Measurements from ENCODE around the gene FAM81B.

Gene FAM81B

DNA sequence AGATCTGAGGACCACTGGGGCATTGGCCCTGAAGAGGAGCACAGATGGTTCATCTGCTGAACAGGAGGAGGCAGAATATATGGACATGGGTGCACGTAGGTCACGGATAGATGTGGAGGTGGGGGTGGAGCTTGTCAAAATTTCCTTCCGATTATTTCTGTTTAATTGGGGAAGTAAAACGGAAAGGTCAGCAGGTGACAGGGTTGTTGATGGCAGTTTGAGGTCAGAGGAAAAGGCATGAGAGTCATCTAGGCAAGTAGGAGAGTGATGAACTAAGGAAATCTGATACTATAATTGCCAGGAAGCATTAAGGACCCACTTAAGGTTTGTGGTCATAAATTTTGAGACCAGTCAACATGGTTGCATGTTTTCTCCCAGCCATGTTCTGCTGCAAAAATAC lies 8.4 kb upstream of the FAM81B start (continued):
- no peak for TF ChIP-seq ZNF140 (tag by site-specific recombination; IDR thresholded peaks at IDR 0.05)
- no peak for TF ChIP-seq ZNF146 (tag by site-specific recombination; IDR thresholded peaks at IDR 0.05)
- no peak for TF ChIP-seq ZNF707 (tag by site-specific recombination; IDR thresholded peaks at IDR 0.05)
- peak; percentile 45; the same call in 1 of the 2 replicates for TF ChIP-seq GLIS1 (tag by site-specific recombination; IDR thresholded peaks at IDR 0.05)
- TF ChIP-seq ZNF266 (tag by site-specific recombination; IDR thresholded peaks at IDR 0.05; ENCODE audit: low read depth), result no peak
- no peak for TF ChIP-seq ZNF214 (tag by site-specific recombination; IDR thresholded peaks at IDR 0.05; ENCODE audit: borderline replicate concordance)
- peak; percentile 43; the same call in 1 of the 2 replicates for TF ChIP-seq ZNF600 (tag by site-specific recombination; IDR thresholded peaks at IDR 0.05)
- TF ChIP-seq RBAK (tag by site-specific recombination; IDR thresholded peaks at IDR 0.05), result no peak
- TF ChIP-seq ZNF664 (tag by site-specific recombination; IDR thresholded peaks at IDR 0.05), result no peak
- no peak for TF ChIP-seq BCL11B (tag by site-specific recombination; IDR thresholded peaks at IDR 0.05; ENCODE audit: low read depth)
- TF ChIP-seq ZSCAN23 (tag by site-specific recombination; IDR thresholded peaks at IDR 0.05), result no peak
- TF ChIP-seq PRDM2 (tag by site-specific recombination; IDR thresholded peaks at IDR 0.05; ENCODE audit: borderline replicate concordance), result no peak
- TF ChIP-seq ZEB2 (tag by site-specific recombination; IDR thresholded peaks at IDR 0.05), result peak; percentile 82
- TF ChIP-seq ZFP41 (tag by site-specific recombination; IDR thresholded peaks at IDR 0.05; ENCODE audit: borderline replicate concordance), result no peak
- TF ChIP-seq, protein P1, sequence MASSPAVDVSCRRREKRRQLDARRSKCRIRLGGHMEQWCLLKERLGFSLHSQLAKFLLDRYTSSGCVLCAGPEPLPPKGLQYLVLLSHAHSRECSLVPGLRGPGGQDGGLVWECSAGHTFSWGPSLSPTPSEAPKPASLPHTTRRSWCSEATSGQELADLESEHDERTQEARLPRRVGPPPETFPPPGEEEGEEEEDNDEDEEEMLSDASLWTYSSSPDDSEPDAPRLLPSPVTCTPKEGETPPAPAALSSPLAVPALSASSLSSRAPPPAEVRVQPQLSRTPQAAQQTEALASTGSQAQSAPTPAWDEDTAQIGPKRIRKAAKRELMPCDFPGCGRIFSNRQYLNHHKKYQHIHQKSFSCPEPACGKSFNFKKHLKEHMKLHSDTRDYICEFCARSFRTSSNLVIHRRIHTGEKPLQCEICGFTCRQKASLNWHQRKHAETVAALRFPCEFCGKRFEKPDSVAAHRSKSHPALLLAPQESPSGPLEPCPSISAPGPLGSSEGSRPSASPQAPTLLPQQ (tag by site-specific recombination; IDR thresholded peaks at IDR 0.05), result peak; percentile 69
- TF ChIP-seq ZNF221 (tag by site-specific recombination; IDR thresholded peaks at IDR 0.05; ENCODE audit: borderline replicate concordance), result no peak
- no peak for TF ChIP-seq ZNF704 (tag by site-specific recombination; IDR thresholded peaks at IDR 0.05)
- no peak for TF ChIP-seq KLF16 (tag by site-specific recombination; IDR thresholded peaks at IDR 0.05)
- no peak for TF ChIP-seq EGR2 (tag by site-specific recombination; IDR thresholded peaks at IDR 0.05; ENCODE audit: low read depth)
- no peak for TF ChIP-seq ZNF747 (tag by site-specific recombination; IDR thresholded peaks at IDR 0.05)
- TF ChIP-seq TCF7L2 (IDR thresholded peaks at IDR 0.05; ENCODE audit: borderline replicate concordance, low read depth, low read length), result 0 out of 2 replicates have a peak, but pooled peaks have one; percentile 33
- TF ChIP-seq PRDM4 (tag by site-specific recombination; IDR thresholded peaks at IDR 0.05), result 0 out of 2 replicates have a peak, but pooled peaks have one; percentile 16
- TF ChIP-seq ZSCAN18 (tag by site-specific recombination; IDR thresholded peaks at IDR 0.05), result no peak
- TF ChIP-seq ZNF24 (tag by site-specific recombination; IDR thresholded peaks at IDR 0.05), result peak; percentile 77; the same call in 1 of the 2 replicates
- no peak for TF ChIP-seq ZIC2 (tag by site-specific recombination; IDR thresholded peaks at IDR 0.05)
- no peak for TF ChIP-seq ZNF677 (tag by site-specific recombination; IDR thresholded peaks at IDR 0.05)
- no peak for TF ChIP-seq ZNF555 (tag by site-specific recombination; conservative IDR thresholded peaks at IDR 0.05)
- no peak for TF ChIP-seq ZNF792 (tag by site-specific recombination; IDR thresholded peaks at IDR 0.05)
- no peak for TF ChIP-seq ZNF621 (tag by site-specific recombination; IDR thresholded peaks at IDR 0.05)
- no peak for TF ChIP-seq ZNF169 (tag by site-specific recombination; IDR thresholded peaks at IDR 0.05)

Data from HEK293 (cell line).